ENCODE results near the gene EPN2. TPM values are rescaled to one million over a fixed set of nuclear protein-coding genes. Genes with fewer than 3 reads are reported as not detected.

EPN2 gene
- total RNA-seq, 1 donor from 2014 or later, result 41.6 TPM

GRCh38 chr17:19311421-19312215, 74.5 kb downstream of the EPN2 start:
- DNase-seq, result no peak

DNA sequence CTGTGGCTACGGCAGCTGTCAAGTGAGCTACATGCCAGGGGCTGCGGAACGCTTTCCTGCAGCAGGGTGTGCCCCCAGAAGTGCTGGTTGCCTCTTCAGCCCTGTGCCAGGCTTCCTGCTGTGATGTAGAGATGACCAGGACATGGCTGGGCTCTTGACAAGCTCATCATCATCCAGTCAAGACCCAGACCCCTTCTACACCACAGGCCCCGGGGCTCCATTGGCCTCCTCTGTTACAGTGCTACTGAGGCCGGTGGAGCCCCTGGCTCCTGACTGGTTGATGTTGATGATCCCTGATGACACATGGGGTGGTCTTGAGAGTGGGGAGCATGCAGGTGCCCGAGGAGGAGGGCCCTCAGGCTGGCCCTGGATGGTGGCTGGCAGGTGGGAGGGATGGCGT, 75.2 kb downstream of the EPN2 start:
- DNase-seq, result no peak

GRCh38 chr17:19313066-19313745, 76.0 kb downstream of the EPN2 start:
- DNase-seq, result no peak

GRCh38 chr17:19313746-19314651, 76.8 kb downstream of the EPN2 start:
- no peak for DNase-seq

DNA sequence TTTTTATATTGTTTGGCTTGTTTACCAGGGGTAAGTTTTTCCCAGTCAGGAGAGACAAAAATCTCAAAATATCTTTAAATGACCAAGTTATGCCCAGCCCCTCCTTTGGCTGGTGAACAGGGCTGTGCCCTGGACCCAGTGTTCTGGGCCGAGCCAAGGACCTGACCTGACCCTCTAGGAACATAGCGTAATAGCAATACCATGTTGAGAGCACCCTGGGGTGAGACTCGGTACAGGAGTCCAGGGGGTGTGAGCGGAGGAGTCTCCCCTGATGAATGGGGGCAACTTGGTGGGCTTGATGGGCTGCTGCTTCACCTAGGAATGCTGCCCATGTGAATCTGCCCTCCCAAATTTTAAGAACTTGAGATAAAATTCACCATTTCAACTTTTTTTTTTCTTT, 77.9 kb downstream of the EPN2 start:
- no peak for DNase-seq

GRCh38 chr17:19316761-19317358, 79.7 kb downstream of the EPN2 start:
- no peak for DNase-seq

GRCh38 chr17:19317359-19318095, 80.4 kb downstream of the EPN2 start:
- peak; percentile 35 for DNase-seq

GRCh38 chr17:19318611-19319010, 81.4 kb downstream of the EPN2 start:
- DNase-seq, result no peak

GRCh38 chr17:19319771-19320505, 82.8 kb downstream of the EPN2 start:
- no peak for DNase-seq

DNA sequence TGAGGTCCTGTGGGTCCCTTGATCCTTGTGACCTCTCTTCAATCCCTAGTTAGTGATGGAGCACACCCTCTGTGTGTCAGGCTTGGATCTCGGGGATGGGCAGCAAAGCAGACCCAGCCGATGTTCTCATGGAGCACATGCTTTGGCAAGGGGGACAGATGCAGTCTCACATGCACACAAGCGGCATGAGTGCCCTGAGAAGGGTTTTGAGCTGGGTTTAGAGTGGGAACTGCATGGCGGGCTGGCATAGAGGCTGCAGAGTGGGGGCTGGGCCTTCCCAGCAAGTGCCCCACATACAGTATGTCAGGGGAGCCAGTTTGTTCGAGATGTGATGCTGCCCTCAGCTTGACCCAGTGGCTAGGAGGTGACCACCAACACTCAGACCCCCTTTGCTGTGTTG, 83.7 kb downstream of the EPN2 start:
- no peak for DNase-seq

DNA sequence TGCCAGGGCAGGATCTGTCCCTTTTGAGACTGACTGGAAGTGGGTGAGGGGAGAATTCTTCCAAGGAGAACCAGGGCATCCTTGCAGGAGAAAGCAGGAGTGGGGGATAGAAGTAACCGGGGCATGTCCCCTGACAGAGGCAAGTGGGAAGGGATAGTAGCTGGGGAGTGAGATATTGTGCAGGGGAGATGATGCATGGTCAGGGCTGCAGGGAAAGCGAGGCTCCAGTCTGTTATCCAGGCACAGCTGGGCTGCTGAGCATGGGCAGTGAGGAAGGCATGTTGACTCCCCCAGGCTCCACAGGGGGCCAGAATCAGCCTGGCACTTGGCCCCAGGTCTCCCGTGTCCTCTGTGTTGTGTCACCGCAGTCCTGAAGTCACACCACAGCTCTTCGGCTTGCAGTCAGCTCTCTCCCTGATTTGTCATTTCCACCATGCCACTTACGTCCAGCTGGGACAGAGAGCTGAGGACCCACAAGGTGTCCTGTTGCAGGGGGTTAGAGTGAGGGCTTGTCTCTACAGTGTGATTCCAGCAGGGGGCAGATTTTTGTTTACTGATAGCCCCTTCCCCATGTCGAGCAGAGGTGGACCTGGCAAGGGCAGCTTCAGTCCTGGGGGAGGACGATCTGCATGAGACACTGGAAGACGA, 84.4 kb downstream of the EPN2 start:
- no peak for DNase-seq

GRCh38 chr17:19322129-19322505, 85.0 kb downstream of the EPN2 start:
- no peak for DNase-seq

GRCh38 chr17:19322861-19323260, 85.7 kb downstream of the EPN2 start:
- no peak for DNase-seq

GRCh38 chr17:19325542-19325941, 88.4 kb downstream of the EPN2 start:
- DNase-seq, result no peak

DNA sequence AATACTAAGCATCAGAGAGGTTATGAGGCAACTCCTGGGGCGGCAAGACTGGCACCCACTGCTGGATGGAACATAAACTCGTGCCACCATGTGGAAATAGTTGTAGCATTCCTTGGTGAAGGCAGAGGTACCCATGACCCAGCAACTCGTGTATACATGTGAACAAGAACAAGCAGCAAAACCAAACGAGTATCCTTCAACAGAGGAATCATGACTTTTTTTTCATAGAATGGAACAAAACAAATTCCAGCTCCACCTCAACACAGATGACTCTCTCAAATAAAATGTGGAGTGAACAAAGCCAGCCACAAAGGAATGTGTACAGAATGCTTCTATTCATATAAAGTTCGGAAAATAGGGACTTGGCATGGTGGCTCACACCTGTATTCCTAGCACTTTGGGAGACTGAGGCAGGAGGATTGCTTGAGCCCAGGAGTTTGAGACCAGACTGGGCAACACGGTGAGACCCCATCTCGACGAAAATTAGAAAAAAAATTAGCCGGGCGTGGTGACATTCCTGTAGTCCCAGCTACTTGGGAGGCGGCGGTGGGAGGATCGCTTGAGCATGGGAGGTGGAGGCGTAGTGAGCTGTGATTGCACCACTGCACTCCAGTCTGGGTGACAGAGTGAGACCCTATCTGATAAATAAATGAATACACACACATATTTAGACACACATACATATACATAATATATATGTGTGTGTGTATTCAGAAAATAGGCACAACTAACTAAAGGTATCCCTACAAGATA, 90.0 kb downstream of the EPN2 start:
- no peak for DNase-seq

DNA sequence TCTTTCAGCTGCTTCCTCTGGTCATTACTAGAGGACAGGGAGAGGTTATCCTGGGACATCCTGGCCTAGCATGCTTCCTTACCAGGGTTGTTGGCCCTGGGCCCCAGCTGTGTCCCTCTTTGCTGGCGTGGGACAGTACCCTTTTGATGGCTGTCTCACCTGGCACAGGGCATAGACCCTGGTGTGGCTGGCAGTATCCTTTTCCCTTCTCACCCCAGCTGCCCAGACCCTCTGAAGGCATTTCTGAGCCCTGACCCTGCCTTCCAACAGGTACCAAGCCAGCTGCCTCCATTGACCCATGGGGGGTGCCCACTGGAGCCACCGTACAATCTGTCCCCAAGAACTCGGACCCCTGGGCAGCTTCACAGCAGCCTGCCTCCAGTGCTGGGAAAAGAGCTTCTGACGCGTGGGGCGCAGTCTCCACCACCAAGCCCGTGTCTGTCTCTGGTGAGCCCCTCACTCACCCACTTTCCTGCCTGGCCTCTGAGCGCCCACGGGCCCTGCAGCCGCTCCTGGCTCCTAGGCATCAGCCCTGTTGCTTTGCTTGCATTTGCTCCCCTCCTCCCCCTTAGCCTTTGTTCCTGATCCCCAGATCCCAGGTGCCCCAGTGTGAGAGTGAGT, 91.4 kb downstream of the EPN2 start:
- DNase-seq, result no peak

- no peak for DNase-seq
Observed at GRCh38 chr17:19329136-19329535, 92.0 kb downstream of the EPN2 start.

GRCh38 chr17:19329839-19330238, 92.7 kb downstream of the EPN2 start:
- no peak for DNase-seq

GRCh38 chr17:19330271-19330670, 93.1 kb downstream of the EPN2 start:
- DNase-seq, result no peak

Measured in skin of body (tissue), 2 donors.